GM21367 (cell line): ENCODE results near the gene PFDN5.

Source experiments
- ATAC-seq: cut with Tn5 transposase; IDR thresholded peaks from one replicate; pipeline ENCODE4 v1.9.1; 2021; ENCODE audit not compliant: unreplicated experiment

PFDN5 gene

DNA sequence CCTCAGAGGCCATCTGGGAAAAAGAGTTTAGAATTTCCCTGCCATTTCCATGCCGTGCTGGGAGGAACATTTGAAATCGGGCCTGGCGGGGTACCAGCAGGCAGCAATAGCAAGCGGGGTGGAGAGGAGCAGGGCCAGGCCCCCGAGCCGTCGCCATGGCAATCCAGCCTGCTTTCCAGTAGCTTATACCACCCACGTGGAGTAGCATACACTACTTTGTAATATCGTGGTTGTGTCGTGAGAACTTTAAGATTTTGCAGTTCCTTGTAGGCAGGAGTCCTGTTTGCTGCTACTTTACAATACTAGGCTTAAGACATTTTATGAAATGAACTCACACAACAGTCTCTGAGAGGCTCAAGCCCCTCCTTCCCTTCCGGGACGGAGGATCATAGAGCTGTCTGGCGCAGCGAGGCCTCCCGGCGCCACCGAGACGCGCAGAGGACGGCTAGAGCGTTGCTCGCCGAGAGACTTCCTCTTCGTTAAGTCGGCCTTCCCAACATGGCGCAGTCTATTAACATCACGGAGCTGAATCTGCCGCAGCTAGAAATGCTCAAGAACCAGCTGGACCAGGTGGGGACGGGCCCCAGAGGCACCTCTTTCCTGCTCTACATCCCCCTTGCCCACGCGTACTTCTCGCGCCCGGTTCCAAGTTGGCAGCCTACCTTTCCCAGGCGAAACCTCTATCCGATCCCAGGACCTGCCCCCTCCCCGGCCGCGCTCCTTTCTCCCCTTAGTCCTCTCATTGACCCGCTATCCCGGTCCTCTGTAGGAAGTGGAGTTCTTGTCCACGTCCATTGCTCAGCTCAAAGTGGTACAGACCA lies at the start of gene PFDN5:
Gene PFDN5 (plus strand): TSS at position 473 of the 821 bp plus-strand sequence. CDS start 26 bp downstream, at position 499.
- ATAC-seq = peak; percentile 70

- peak; percentile 51 for ATAC-seq
Measured at GRCh38 chr12:53251477-53252348, 43.6 kb upstream of the PFDN5 start.

DNA sequence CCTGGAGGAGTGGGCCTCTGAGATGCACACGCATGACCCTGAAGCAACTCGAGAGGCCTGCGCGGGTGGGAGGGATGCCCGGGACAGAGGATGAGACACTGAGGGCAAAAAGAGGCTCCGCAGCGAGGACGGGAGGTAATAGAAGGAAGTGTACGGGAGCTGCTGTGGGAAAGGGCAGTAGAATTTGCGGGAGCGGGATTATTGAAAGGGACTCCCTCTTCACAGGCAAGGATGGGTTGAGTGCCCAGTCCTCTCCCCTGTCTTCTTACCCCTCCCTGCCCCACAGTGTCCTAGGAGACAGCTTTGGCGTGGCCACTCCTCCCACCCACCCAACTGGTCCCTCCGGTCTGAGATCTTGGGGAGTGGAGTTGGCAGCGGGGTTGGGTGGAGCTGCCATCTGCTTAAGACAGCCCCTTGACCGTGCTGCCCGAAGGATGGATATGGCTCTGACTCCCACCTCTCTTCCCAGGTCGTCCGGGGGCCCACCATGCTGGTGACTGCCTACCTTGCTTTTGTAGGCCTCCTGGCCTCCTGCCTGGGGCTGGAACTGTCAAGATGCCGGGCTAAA lies 42.9 kb upstream of the PFDN5 start:
- no peak for ATAC-seq

DNA sequence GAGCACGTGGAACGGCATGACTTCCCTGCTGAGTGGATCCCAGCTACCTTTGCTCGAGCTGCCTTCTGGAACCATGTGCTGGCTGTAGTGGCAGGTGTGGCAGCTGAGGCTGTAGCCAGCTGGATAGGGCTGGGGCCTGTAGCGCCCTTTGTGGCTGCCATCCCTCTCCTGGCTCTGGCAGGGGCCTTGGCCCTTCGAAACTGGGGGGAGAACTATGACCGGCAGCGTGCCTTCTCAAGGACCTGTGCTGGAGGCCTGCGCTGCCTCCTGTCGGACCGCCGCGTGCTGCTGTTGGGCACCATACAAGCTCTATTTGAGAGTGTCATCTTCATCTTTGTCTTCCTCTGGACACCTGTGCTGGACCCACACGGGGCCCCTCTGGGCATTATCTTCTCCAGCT lies 42.0 kb upstream of the PFDN5 start:
- no peak for ATAC-seq

- no peak for ATAC-seq
Measured at GRCh38 chr12:53254816-53255545, 40.4 kb upstream of the PFDN5 start.

DNA sequence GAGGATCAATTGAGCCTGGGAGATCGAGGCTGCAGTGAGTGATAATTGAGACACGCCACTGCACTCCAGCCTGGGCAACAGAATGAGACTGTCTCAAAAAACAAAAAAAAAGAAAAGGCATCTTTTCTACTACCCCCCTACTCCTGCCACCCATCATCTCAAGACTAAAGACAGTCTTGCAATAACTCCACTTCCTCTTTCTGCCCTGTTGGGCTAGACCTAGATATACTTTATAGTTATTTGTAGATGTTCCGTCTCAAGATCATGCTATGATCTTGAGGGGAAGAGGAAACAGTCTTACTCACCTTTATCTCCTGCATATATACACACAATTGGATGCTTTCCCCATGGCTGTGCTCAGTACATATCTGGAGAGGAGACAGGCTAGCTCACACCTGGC lies 39.3 kb upstream of the PFDN5 start:
- no peak for ATAC-seq

DNA sequence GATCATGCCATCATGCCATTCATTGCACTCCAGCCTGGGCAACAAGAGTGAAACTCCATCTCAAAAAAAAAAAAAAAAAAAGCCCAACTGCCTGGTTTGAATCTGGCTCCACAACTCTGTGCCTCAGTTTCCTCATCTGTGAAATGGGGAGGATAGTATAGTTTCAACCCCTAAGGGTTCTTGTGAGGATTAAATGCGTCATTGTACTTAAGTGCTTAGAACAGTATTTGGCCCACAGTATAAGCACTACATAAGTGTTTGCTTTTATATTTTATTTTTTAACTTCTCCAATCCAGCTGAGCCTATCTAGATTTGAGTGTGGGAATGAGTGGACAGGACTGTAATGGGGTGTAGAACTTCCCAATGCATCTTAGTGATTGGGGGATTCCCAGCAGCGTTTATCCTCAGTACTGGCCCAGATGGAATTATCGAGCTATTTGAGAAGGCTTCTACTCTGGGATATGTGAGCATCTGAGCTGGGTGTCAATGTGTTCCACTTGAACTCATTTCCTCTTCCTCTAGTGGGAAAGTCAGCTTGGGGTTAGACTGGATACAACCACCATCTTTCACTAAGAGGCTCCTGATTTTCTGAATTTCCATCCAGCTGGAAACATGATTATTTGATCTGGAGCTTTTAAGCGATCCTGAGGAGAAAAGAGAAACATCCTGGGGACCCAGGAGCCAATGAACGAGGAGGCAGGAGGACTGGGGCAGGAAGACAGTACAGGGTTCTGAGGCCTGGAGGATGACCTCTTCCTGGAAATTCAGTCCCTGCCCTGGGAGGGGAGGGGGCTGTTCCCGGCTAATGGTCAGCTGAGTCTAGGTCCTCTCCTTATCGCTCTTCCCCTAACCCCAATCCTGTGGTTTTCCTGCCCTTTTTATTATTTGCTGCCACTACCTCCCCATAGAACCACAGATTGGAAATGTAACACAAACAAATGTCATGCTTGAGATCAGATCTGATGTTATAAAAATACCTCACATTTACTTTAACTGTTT lies 36.5 kb upstream of the PFDN5 start:
- no peak for ATAC-seq

GRCh38 chr12:53259891-53260290 lies 35.5 kb upstream of the PFDN5 start:
- no peak for ATAC-seq

- ATAC-seq = no peak
Measured at GRCh38 chr12:53265783-53266182, 29.6 kb upstream of the PFDN5 start.

- ATAC-seq = no peak
Measured at GRCh38 chr12:53267306-53267998, 27.9 kb upstream of the PFDN5 start.

DNA sequence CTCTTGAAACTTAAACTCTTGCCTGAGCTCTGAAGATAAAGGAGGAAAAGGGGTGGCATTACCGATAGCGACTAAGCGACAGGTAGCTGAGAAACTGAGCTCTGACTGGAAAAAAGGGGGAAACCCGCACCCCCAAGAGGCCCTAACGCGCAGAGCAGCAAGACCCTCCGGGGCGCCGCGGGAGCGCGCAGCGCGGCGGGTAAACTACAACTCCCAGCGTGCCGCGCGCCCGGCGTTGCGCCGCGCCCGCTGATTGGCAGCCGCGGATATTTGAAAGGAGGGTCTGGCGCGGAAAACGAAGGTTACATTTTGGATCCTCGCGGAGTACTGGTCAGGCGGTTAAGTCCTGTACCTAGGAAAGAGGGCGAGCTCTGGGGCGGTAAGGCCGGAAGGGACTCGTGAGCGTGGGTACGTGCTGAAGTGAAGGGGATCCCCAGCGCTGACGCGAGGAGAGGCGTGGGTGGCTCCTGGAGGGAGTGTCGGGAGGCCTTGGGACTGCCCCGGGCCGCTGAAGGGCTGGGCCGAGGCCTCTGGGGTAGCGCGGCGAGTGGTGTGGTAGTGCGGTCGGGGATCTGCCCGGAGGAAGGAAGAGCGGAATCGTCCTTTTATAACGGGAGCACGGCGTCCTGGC lies 27.2 kb upstream of the PFDN5 start, which contains the start of gene ESPL1:
Gene ESPL1 (plus strand): TSS at position 301 of the 631 bp plus-strand sequence. CDS start 468 bp downstream, outside the sequence.
- peak; percentile 77 for ATAC-seq

DNA sequence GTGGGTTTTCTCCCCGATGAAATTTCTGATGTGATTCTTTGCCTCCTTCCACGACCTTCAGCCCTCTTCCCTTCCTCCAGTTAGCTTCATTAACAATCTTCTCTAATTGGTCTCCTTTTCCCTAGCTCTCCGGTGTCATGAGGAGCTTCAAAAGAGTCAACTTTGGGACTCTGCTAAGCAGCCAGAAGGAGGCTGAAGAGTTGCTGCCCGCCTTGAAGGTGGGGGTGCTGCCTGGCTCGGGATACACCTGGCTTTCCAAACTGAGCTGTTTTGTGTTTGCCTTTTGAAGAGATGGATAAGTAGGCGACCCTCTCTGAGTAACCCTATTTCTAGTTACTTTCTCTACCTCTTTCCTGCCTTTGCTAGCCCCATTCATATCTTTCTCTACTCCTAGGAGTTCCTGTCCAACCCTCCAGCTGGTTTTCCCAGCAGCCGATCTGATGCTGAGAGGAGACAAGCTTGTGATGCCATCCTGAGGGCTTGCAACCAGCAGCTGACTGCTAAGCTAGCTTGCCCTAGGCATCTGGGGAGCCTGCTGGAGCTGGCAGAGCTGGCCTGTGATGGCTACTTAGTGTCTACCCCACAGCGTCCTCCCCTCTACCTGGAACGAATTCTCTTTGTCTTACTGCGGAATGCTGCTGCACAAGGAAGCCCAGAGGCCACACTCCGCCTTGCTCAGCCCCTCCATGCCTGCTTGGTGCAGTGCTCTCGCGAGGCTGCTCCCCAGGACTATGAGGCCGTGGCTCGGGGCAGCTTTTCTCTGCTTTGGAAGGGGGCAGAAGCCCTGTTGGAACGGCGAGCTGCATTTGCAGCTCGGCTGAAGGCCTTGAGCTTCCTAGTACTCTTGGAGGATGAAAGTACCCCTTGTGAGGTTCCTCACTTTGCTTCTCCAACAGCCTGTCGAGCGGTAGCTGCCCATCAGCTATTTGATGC lies 26.4 kb upstream of the PFDN5 start:
- no peak for ATAC-seq

GRCh38 chr12:53274445-53274844 lies 20.9 kb upstream of the PFDN5 start:
- ATAC-seq = no peak

GRCh38 chr12:53276511-53276910 lies 18.8 kb upstream of the PFDN5 start:
- ATAC-seq = no peak

- ATAC-seq = no peak
Measured at GRCh38 chr12:53277981-53278380, 17.4 kb upstream of the PFDN5 start.

DNA sequence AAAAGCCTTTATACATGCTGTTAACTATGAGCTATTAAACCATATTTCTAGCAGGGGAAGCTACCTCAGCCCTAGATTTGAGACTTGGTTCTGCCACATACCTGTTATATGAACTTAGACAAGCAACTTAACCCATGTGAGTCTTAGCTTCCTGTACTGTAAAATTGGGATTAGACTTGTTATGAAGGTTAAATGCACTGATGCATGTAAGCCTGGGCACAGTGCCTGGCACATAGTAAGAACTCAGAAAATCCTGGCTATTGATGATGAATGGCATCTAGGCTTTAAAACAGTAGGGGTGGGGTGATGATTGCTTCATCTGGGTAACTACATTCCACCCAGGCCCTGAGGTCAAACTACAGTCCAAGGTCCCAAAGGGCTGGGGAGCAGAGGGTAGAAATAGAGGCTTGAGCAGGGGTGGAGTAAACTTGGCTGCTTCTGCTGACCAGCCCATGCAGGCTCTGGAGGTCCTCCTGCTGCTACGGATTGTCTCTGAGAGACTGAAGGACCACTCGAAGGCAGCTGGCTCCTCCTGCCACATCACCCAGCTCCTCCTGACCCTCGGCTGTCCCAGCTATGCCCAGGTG lies 16.0 kb upstream of the PFDN5 start:
- ATAC-seq = no peak

DNA sequence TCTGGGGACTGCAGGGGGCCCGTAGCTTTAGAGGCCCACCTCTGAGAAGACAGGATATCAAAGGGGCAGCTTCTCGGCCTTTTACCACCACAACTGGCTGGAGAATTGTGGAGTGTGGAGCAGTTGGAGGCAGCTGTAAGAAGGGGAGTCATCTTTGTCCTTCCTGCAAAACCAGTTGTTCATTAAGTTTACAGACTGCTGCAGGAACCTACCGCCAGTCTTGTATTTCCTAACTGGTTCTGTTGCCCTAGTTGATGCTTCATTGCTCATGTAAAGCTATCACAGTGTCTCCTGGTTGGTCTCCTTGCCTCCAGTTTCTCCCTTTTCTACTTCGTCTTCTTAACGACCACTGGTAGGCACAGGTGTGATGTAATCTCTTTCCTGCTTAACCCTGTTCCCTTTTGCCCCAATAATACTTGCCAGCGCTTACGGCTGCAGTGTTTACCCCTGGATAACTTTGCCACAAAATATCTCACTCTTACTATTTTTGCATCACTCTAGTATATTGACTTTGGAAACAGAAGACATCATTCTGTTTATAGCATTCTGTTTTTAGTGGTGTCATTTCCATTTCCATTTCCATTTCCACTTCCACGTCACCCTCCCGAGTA lies 15.3 kb upstream of the PFDN5 start:
- ATAC-seq = no peak
